ENCODE results near the gene UVRAG. TPM values are rescaled to one million over a fixed set of nuclear protein-coding genes. Genes with fewer than 3 reads are reported as not detected.

Gene UVRAG
- total and polyA plus RNA-seq, 2 of the 13 experiments (the other 11 are each of a cell fraction or from before 2014, with no cell fraction given): 9.7 to 17.3 TPM

GRCh38 chr11:76033699-76034098 lies 218.7 kb downstream of the UVRAG start:
- in situ Hi-C loops (cut with HindIII; ENCODE audit: extremely low pct_ligation_motif_present, low pct_unique_long_range_greater_than_20kb) (no loop called here), intact Hi-C loops (cut with micrococcal nuclease; ENCODE audit: unreplicated experiment) (no loop called here)
- DNase-seq (ENCODE audit: low spot score): no peak
- POLR2A ChIA-PET: no interaction called here
- Histone ChIP-seq H4K20me1 (ENCODE audit: insufficient read depth, low read length) (no peaks in the 10 kb centered on the region), H3K27ac (ENCODE audit: extremely low read length, insufficient read depth, low read length) (no peak overlapping the region), H3K4me3 (replicated peaks in 1 of 3; ENCODE audit: insufficient read depth in 1 of 3, low read depth in 2 of 3, low read length in 3 of 3) (no peak overlapping the region), H3K4me1 (ENCODE audit: insufficient read depth, low read length) (peaks cover 13% of the 10 kb centered on the region; the same call in 1 of the 2 replicates), H3K9me3 (ENCODE audit: low read length) (no peaks in the 10 kb centered on the region), H3K36me3 (replicated peaks in 1 of 2; ENCODE audit: control insufficient read depth in 1 of 2, insufficient read depth in 2 of 2, low read length in 2 of 2) (peaks cover 1 to 3% of the 10 kb centered on the region in 2 experiments; a peak in 2 of 5 replicates), H3K4me2 (ENCODE audit: low read depth, low read length) (no peak overlapping the region), H3K79me2 (ENCODE audit: insufficient read depth, low read length) (no peaks in the 10 kb centered on the region), H3K27me3 (ENCODE audit: control insufficient read depth in 1 of 2, insufficient read depth in 2 of 2, low read length in 2 of 2) (no peaks in the 10 kb centered on the region), H2AFZ (ENCODE audit: low read length) (no peak overlapping the region), H3K9ac (ENCODE audit: insufficient read depth, low read depth, low read length) (no peak overlapping the region)
- CTCF ChIA-PET (ENCODE audit: low intra/inter-chr PET ratio, low total read pairs): no interaction called here
- no peak for FAIRE-seq
- ATAC-seq: no peak
- no TSS peak for BruUV-seq (replicated peaks)
- no peak for TF ChIP-seq ZNF317 (CRISPR knock-in tag; IDR thresholded peaks at IDR 0.05)

- FAIRE-seq (no peak), ATAC-seq (no peak), DNase-seq (ENCODE audit: low spot score) (no peak)
- no peak overlapping the region for H3K27ac ChIP-seq (ENCODE audit: extremely low read length, insufficient read depth, low read length)
- no TSS peak for BruUV-seq (replicated peaks)
- CTCF ChIA-PET (ENCODE audit: low intra/inter-chr PET ratio, low total read pairs): no interaction called here
- no peak overlapping the region for H2AFZ ChIP-seq (ENCODE audit: low read length)
- peaks cover 7% of the 10 kb centered on the region; the same call in 1 of the 2 replicates for H3K4me1 ChIP-seq (ENCODE audit: insufficient read depth, low read length)
- 94% methylated on average over 2 of the region's 2 CpGs for WGBS (ENCODE audit: low lambda C conversion rate)
- in situ Hi-C loops (cut with HindIII; ENCODE audit: extremely low pct_ligation_motif_present, low pct_unique_long_range_greater_than_20kb) (no loop called here), intact Hi-C loops (cut with micrococcal nuclease; ENCODE audit: unreplicated experiment) (no loop called here)
- H3K4me3 ChIP-seq (replicated peaks in 1 of 3; ENCODE audit: insufficient read depth in 1 of 3, low read depth in 2 of 3, low read length in 3 of 3): no peak overlapping the region
- no peaks in the 10 kb centered on the region for H3K9me3 ChIP-seq (ENCODE audit: low read length)
- no peak overlapping the region for H3K4me2 ChIP-seq (ENCODE audit: low read depth, low read length)
- POLR2A ChIA-PET: no interaction called here
- no peaks in the 10 kb centered on the region for H3K79me2 ChIP-seq (ENCODE audit: insufficient read depth, low read length)
- H3K9ac ChIP-seq (ENCODE audit: insufficient read depth, low read depth, low read length): no peak overlapping the region
- H3K27me3 ChIP-seq (ENCODE audit: control insufficient read depth in 1 of 2, insufficient read depth in 2 of 2, low read length in 2 of 2): no peaks in the 10 kb centered on the region
- no peaks in the 10 kb centered on the region for H4K20me1 ChIP-seq (ENCODE audit: insufficient read depth, low read length)
- peaks cover 1 to 3% of the 10 kb centered on the region in 2 experiments; a peak in 1 of 5 replicates for H3K36me3 ChIP-seq (replicated peaks in 1 of 2; ENCODE audit: control insufficient read depth in 1 of 2, insufficient read depth in 2 of 2, low read length in 2 of 2)
- TF ChIP-seq ELK4 (CRISPR knock-in tag; IDR thresholded peaks at IDR 0.05; ENCODE audit: borderline replicate concordance) (no peak), MAFF (IDR thresholded peaks at IDR 0.05; ENCODE audit: low read depth, low read length) (peak; percentile 85), SNAPC4 (CRISPR knock-in tag; IDR thresholded peaks at IDR 0.05) (no peak), IKZF1 (IDR thresholded peaks at IDR 0.05) (no peak), NFE2L2 (IDR thresholded peaks at IDR 0.05; ENCODE audit: low read length) (peak; percentile 92), MAFK (conservative IDR thresholded peaks at IDR 0.05 in 1 of 2, IDR thresholded peaks at IDR 0.05 in 1 of 2; ENCODE audit: low read length in 2 of 2) (peak; percentile 79 to 88), MTF2 (CRISPR knock-in tag; IDR thresholded peaks at IDR 0.05; ENCODE audit: borderline replicate concordance) (no peak), ZSCAN25 (CRISPR knock-in tag; IDR thresholded peaks at IDR 0.05) (no peak), ZBTB26 (CRISPR knock-in tag; IDR thresholded peaks at IDR 0.05; ENCODE audit: borderline replicate concordance) (no peak)
These were observed 220.0 kb downstream of the UVRAG start for GRCh38 chr11:76035020-76035419.

All from HepG2 (cell line).